HCT116 (cell line): ENCODE measurements around the gene RNU2-1. TPM values are rescaled to one million over a fixed set of nuclear protein-coding genes. Genes with fewer than 3 reads are reported as not detected.

ENCODE experiments used
- ATAC-seq: fragments of 200-7000 bp; cut with Tn5 transposase; 2 replicates; pipeline ENCODE4 v1.9.1; 2020; ENCODE audit warnings: mild to moderate bottlenecking, moderate library complexity
- BruUV-seq: library from RNA; stranded (reverse); fragments of 400-500 nt; replicated peaks from 2 replicates; lab custom pipeline; 2021; lab: Mats Ljungman, UMichigan
- CTCF ChIA-PET: fragments of 300-600 bp; sonication (Branson Sonifier 250); formaldehyde crosslinking; loops from one replicate; lab custom pipeline; 2021; ENCODE audit warnings: antibody characterized with exemption; lab: Charles Lee
- POLR2A ChIA-PET: fragments of 300-600, 350-600 bp; sonication (Branson Sonifier 250); formaldehyde crosslinking; loops from one replicate; lab custom pipeline; 2021; ENCODE audit warnings: antibody characterized with exemption; lab: Charles Lee
- RAD21 ChIA-PET, 2 experiments: fragments of 300-600 bp; sonication (Branson Sonifier 250); formaldehyde crosslinking; loops; one replicate each; lab custom pipeline; 2023; ENCODE audit warnings: low total read pairs in 2 of 2; ENCODE audit not compliant: uncharacterized antibody in 2 of 2, unreplicated experiment in 2 of 2, low non-redundant PET in 1 of 2; lab: Charles Lee
- DNase-seq: peaks from one replicate; pipeline ENCODE4 v3.0.0-alpha.2; 2010; ENCODE audit warnings: low read depth, low spot score
- H2AFZ ChIP-seq: fragments of 200-600 bp; shearing (Covaris generic), sonication (generic); 2 replicates; pipeline ENCODE4 v1.6.1; 2017; ENCODE audit warnings: low read depth, mixed run types, mixed read lengths, antibody characterized with exemption, low read length; ENCODE audit not compliant: poor library complexity, severe bottlenecking
- H3K27ac ChIP-seq: 2 replicates; pipeline ENCODE4 v1.5.1; 2012; ENCODE audit warnings: low read depth, low read length
- H3K27me3 ChIP-seq: fragments of 200-600 bp; sonication (generic); 2 replicates; pipeline ENCODE4 v1.6.1; 2016; ENCODE audit warnings: mixed run types, low read length, mixed read lengths; ENCODE audit not compliant: insufficient read depth
- H3K36me3 ChIP-seq, 2 experiments: fragments of 200-500 bp in 1 of 2; fragments of 200-600 bp in 1 of 2; sonication (Bioruptor generic) in 1 of 2; sonication (generic) in 1 of 2; 2 replicates each; pipeline versions ENCODE4 v1.5.1 to v1.6.1; 2014 to 2016; ENCODE audit warnings: low read length in 2 of 2, inconsistent platforms in 1 of 2, mixed read lengths in 1 of 2, mixed run types in 1 of 2; ENCODE audit not compliant: insufficient read depth in 2 of 2, control insufficient read depth in 1 of 2
- H3K4me1 ChIP-seq, 2 experiments: fragments of 200-600 bp in 1 of 2; sonication (generic) in 1 of 2; 2 replicates each; pipeline versions ENCODE4 v1.5.1 to v1.6.1; 2012 to 2017; ENCODE audit warnings: low read length in 2 of 2, inconsistent platforms in 1 of 2, mild to moderate bottlenecking in 1 of 2, mixed read lengths in 1 of 2, mixed run types in 1 of 2, moderate library complexity in 1 of 2; ENCODE audit not compliant: insufficient read depth in 2 of 2, control insufficient read depth in 1 of 2
- H3K4me2 ChIP-seq: fragments of 200-600 bp; sonication (generic); 2 replicates; pipeline ENCODE4 v1.6.1; 2017; ENCODE audit warnings: mixed run types, low read length, mixed read lengths
- H3K4me3 ChIP-seq, 2 experiments: fragments of 200-600 bp in 1 of 2; sonication (generic) in 1 of 2; replicated peaks in 1 of 2; 2 replicates each; pipeline ENCODE4 v1.5.1; 2011 to 2016; ENCODE audit warnings: low read length in 2 of 2, control low read depth in 1 of 2, low read depth in 1 of 2, mild to moderate bottlenecking in 1 of 2, mixed read lengths in 1 of 2, mixed run types in 1 of 2
- H3K79me2 ChIP-seq: fragments of 200-600 bp; sonication (generic); 2 replicates; pipeline ENCODE4 v1.6.1; 2017; ENCODE audit warnings: mild to moderate bottlenecking, mixed run types, low read length, moderate library complexity, mixed read lengths; ENCODE audit not compliant: insufficient read depth
- H3K9ac ChIP-seq: fragments of 200-600 bp; sonication (generic); 2 replicates; pipeline ENCODE4 v1.6.1; 2016; ENCODE audit warnings: low read length, mixed read lengths
- H3K9me2 ChIP-seq: fragments of 200-600 bp; sonication (generic), shearing (Covaris generic); 2 replicates; pipeline ENCODE4 v1.6.1; 2017; ENCODE audit warnings: mixed run types, mild to moderate bottlenecking, moderate library complexity; ENCODE audit not compliant: insufficient read depth
- H3K9me3 ChIP-seq, 2 experiments: fragments of 200-500 bp in 1 of 2; fragments of 200-600 bp in 1 of 2; sonication (Bioruptor generic) in 1 of 2; sonication (generic) in 1 of 2; 2 replicates each; pipeline ENCODE4 v1.6.1; 2014 to 2017; ENCODE audit warnings: low read length in 2 of 2, mixed read lengths in 2 of 2, inconsistent platforms in 1 of 2, low read depth in 1 of 2, mild to moderate bottlenecking in 1 of 2, mixed run types in 1 of 2, moderate library complexity in 1 of 2; ENCODE audit not compliant: control insufficient read depth in 1 of 2, insufficient read depth in 1 of 2
- H4K20me1 ChIP-seq: fragments of 200-600 bp; sonication (generic), shearing (Covaris generic); 2 replicates; pipeline ENCODE4 v1.6.1; 2017; ENCODE audit warnings: mixed run types, mild to moderate bottlenecking, moderate library complexity; ENCODE audit not compliant: insufficient read depth
- CBX3 ChIP-seq: IDR thresholded peaks from 2 replicates; pipeline ENCODE4 v1.6.1; 2012; ENCODE audit warnings: low read depth
- CEBPB ChIP-seq: IDR thresholded peaks from 2 replicates; pipeline ENCODE4 v1.6.1; 2012; ENCODE audit warnings: low read depth
- CTCF ChIP-seq, 3 experiments: fragments of 200-600 bp in 1 of 3; sonication (generic) in 1 of 3; IDR thresholded peaks in 2 of 3; conservative IDR thresholded peaks in 1 of 3; 2 replicates each; pipeline ENCODE4 v1.5.1; 2012 to 2017; ENCODE audit warnings: low read depth in 2 of 3, low read length in 2 of 3, antibody characterized with exemption in 1 of 3, borderline replicate concordance in 1 of 3, control low read depth in 1 of 3, mild to moderate bottlenecking in 1 of 3, mixed read lengths in 1 of 3, mixed run types in 1 of 3, moderate library complexity in 1 of 3; ENCODE audit not compliant: insufficient read depth in 1 of 3
- EGR1 ChIP-seq: IDR thresholded peaks from 2 replicates; pipeline ENCODE4 v1.6.1; 2012; ENCODE audit warnings: low read depth
- ELF1 ChIP-seq: IDR thresholded peaks from 2 replicates; pipeline ENCODE4 v1.6.1; 2012; ENCODE audit warnings: low read depth, borderline replicate concordance
- EZH2 ChIP-seq: fragments of 200-600 bp; sonication (generic); IDR thresholded peaks from 2 replicates; pipeline ENCODE4 v1.6.1; 2017; ENCODE audit warnings: antibody characterized with exemption, mixed run types
- EZH2phosphoT487 ChIP-seq: fragments of 200-600 bp; IDR thresholded peaks from 2 replicates; pipeline ENCODE4 v1.6.1; 2018; ENCODE audit warnings: antibody characterized with exemption, borderline replicate concordance
- FOSL1 ChIP-seq: IDR thresholded peaks from 2 replicates; pipeline ENCODE4 v1.6.1; 2012; ENCODE audit warnings: low read depth
- JUND ChIP-seq: IDR thresholded peaks from 2 replicates; pipeline ENCODE4 v1.6.1; 2012
- POLR2A ChIP-seq: IDR thresholded peaks from 2 replicates; pipeline ENCODE4 v1.7.0; 2011; ENCODE audit warnings: borderline replicate concordance; ENCODE audit not compliant: insufficient read depth, insufficient read length; ENCODE audit errors: extremely low read depth
- POLR2AphosphoS5 ChIP-seq: IDR thresholded peaks from 2 replicates; pipeline ENCODE4 v1.6.1; 2011; ENCODE audit warnings: mild to moderate bottlenecking, low read depth, low read length, moderate library complexity
- REST ChIP-seq: IDR thresholded peaks from 2 replicates; pipeline ENCODE4 v1.6.1; 2012; ENCODE audit warnings: low read depth
- SIN3A ChIP-seq: IDR thresholded peaks from 2 replicates; pipeline ENCODE4 v1.6.1; 2012; ENCODE audit warnings: low read depth
- SRF ChIP-seq: IDR thresholded peaks from 2 replicates; pipeline ENCODE4 v1.6.1; 2012; ENCODE audit warnings: low read depth
- TCF7L2 ChIP-seq: IDR thresholded peaks from 2 replicates; pipeline ENCODE4 v1.7.0; 2011; ENCODE audit warnings: borderline replicate concordance, inconsistent platforms; ENCODE audit not compliant: insufficient read depth, insufficient read length; ENCODE audit errors: extremely low read depth
- ZBTB33 ChIP-seq: IDR thresholded peaks from 2 replicates; pipeline ENCODE4 v1.6.1; 2011; ENCODE audit warnings: mild to moderate bottlenecking, low read length, moderate library complexity; ENCODE audit not compliant: insufficient replicate concordance; ENCODE audit errors: extremely low read depth
- intact Hi-C: fragments of 100-400 bp; cut with micrococcal nuclease; formaldehyde crosslinking; loops from 2 replicates; pipeline ENCODE4 v1.10.0; 2022
- total RNA-seq: library from RNA; stranded (reverse); gene quantifications from one replicate; pipeline ENCODE4 v1.2.1, GENCODE V29; 2021; ENCODE audit not compliant: unreplicated experiment

Gene RNU2-1
- total RNA-seq, 1 experiment from 2014 or later: 5,800 TPM

- POLR2A ChIA-PET: interaction anchor here (3.9 kb wide), 1 partner anchor 99 kb away, joined by 22 read pairs; no protein-coding TSS in a partner anchor
- Histone ChIP-seq H3K36me3 (no peaks in the 10 kb centered on the region), H3K4me3 (no peak overlapping the region), H3K9me3 (no peaks in the 10 kb centered on the region), H3K4me1 (peaks cover 3 to 10% of the 10 kb centered on the region in 2 experiments; a peak in 1 of 4 replicates)
- intact Hi-C loops: no loop called here
- BruUV-seq: no TSS peak
- no peak for ATAC-seq
- TF ChIP-seq JUND: no peak
- no peak for TF ChIP-seq EGR1
- TF ChIP-seq ZBTB33: no peak
- TF ChIP-seq REST: no peak
- no peak for TF ChIP-seq SRF
- TF ChIP-seq ELF1: no peak
- TF ChIP-seq POLR2AphosphoS5: no peak
- no peak for TF ChIP-seq CTCF (IDR thresholded peaks at IDR 0.05 in 2 of 3, conservative IDR thresholded peaks at IDR 0.05 in 1 of 3; ENCODE audit: borderline replicate concordance in 1 of 3, insufficient read depth in 1 of 3, low read depth in 2 of 3, low read length in 2 of 3)
- TF ChIP-seq FOSL1: no peak
- no peak for TF ChIP-seq EZH2phosphoT487
- TF ChIP-seq CBX3: no peak
- no peak for TF ChIP-seq SIN3A
- no peak for TF ChIP-seq CEBPB
- no peak for TF ChIP-seq POLR2A
- TF ChIP-seq TCF7L2: no peak
- no peak for TF ChIP-seq EZH2
- TF ChIP-seq, all 23 proteins: peak for 0
- H3K27me3 ChIP-seq: no peaks in the 10 kb centered on the region
- H3K9me2 ChIP-seq: no peaks in the 10 kb centered on the region
- no peak for DNase-seq
- H4K20me1 ChIP-seq: no peaks in the 10 kb centered on the region
- H3K9ac ChIP-seq: no peak overlapping the region
- RAD21 ChIA-PET: no interaction called here
- no peaks in the 10 kb centered on the region for H3K79me2 ChIP-seq
- CTCF ChIA-PET: no interaction called here
- no peak overlapping the region for H3K4me2 ChIP-seq
- no peak overlapping the region for H3K27ac ChIP-seq
- no peak overlapping the region for H2AFZ ChIP-seq
Measured at GRCh38 chr17:43216762-43217613, 16.8 kb downstream of the RNU2-1 start.
